GM18505 (cell line): ENCODE measurements around the gene CCDC116.

ENCODE experiments used
- ATAC-seq: cut with Tn5 transposase; IDR thresholded peaks from one replicate; pipeline ENCODE4 v1.9.1; 2021; ENCODE audit not compliant: unreplicated experiment
- POLR2A ChIP-seq: IDR thresholded peaks from 4 replicates; pipeline ENCODE4 v1.6.1; 2011; ENCODE audit warnings: borderline replicate concordance; ENCODE audit not compliant: insufficient read depth, insufficient read length; ENCODE audit errors: extremely low read depth

CCDC116 gene

DNA sequence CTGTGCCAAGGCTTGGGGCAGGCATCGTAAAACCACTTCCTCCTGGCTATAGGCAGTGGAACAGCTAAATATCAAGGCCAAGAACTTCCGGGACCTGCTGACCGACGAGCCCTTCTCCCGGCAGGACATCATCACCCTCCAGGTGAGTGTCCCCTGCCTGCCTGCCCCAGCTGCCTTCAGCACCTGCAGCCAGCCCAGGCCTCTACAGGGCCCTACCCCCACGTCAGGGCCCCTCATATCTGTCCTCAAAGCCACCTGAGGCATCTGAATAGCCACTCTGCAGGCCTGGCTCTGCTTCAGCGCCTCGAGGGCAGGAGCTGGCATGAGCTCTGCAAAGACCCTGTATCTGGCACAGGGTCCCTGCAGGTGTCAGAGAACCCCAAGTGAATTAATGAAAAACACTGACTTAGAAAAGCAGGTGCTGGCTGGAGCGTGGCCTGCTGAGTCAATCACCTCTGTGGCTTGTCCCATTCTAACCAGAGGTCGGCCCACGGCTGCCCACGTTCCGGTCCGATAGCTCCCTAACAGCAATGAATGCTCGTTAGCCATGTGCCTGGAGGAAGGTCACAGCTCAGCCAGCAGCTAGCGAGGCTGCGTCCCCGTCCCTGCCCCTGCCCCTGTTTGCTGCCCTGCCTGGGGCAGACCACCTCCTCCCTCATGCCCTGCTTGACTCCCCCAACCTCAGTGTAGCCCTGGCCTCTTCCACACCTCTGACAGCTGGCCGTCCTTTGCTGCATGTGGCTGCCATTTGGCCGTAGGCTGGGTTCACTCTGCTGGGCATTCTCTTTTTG, 50.0 kb downstream of the CCDC116 start:
- TF ChIP-seq POLR2A: no peak
- ATAC-seq: no peak

GRCh38 chr22:21683401-21683811, 50.8 kb downstream of the CCDC116 start:
- no peak for ATAC-seq
- TF ChIP-seq POLR2A: no peak

DNA sequence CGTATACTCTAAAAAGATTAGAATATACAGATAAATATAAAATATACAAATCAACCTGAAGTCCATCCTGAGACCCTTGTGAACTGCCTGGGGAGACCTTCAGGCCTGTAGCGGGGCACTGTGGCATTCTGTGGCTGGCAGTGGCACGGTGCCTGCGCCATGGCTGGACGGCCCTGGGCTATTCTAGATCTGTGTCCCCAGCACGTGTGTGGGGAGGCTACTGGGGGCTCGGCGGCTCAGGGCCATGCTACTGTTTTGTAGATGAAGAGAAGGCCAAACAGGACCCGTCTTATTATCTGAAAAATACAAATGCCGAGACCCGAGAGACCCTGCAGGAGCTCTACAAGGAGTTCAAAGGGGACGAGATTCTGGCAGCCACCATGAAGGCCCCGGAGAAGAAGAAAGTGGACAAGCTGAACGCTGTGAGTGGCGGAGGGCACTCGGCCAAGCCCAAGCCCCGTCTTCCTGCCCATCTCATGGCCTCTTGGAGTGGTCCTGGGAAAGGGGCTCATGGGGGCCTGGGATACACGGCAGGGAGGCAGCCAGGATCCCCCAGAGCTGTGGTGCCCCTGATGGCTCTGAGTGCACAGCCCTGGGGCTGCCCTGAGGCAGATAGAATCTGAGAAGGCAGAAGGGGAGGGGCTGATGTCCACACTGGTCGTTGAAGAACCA, 52.1 kb downstream of the CCDC116 start:
- no peak for ATAC-seq
- TF ChIP-seq POLR2A: no peak

GRCh38 chr22:21685164-21685513, 52.6 kb downstream of the CCDC116 start:
- ATAC-seq: no peak
- no peak for TF ChIP-seq POLR2A

- no peak for ATAC-seq
Measured at GRCh38 chr22:21686193-21686608, 53.6 kb downstream of the CCDC116 start.

More at GRCh38 chr22:21686193-21686608, 53.6 kb downstream of the CCDC116 start:
- TF ChIP-seq POLR2A: no peak
